Progenitor cell of endocrine pancreas (in vitro differentiated cells): Measurements from ENCODE around the gene ACTN1. TPM values are rescaled to one million over a fixed set of nuclear protein-coding genes. Genes with fewer than 3 reads are reported as not detected.
"Not testable (repeated sequence)": the region's sequence is repeated elsewhere in the genome, so short reads cannot be mapped to it uniquely, and the experiment has no call there.

Source experiments
- DNase-seq: peaks from one replicate; pipeline ENCODE4 v3.0.0; 2021; ENCODE audit warnings: low spot score; ENCODE audit not compliant: unreplicated experiment
- H3K27ac Mint-ChIP-seq: 2 replicates; pipeline ENCODE4 v1.8.0; 2021; ENCODE audit warnings: mild to moderate bottlenecking, moderate library complexity, mixed read lengths
- H3K27me3 Mint-ChIP-seq: 2 replicates; pipeline ENCODE4 v1.8.0; 2021; ENCODE audit warnings: mixed read lengths
- H3K36me3 Mint-ChIP-seq: 2 replicates; pipeline ENCODE4 v1.8.0; 2022; ENCODE audit warnings: mixed read lengths; ENCODE audit not compliant: insufficient read depth
- H3K4me1 Mint-ChIP-seq: 2 replicates; pipeline ENCODE4 v1.8.0; 2021; ENCODE audit warnings: low read depth, mixed read lengths
- H3K4me3 Mint-ChIP-seq: 2 replicates; pipeline ENCODE4 v1.8.0; 2021; ENCODE audit warnings: low read depth, mild to moderate bottlenecking, moderate library complexity, mixed read lengths
- H3K9me3 Mint-ChIP-seq: 2 replicates; pipeline ENCODE4 v1.8.0; 2021; ENCODE audit warnings: low read depth, mixed read lengths
- long read RNA-seq: library from polyadenylated mRNA; unstranded; transcript quantifications from one replicate; pipeline ENCODE4 v2.0.0, GENCODE V29; 2020
- total RNA-seq: library from RNA; stranded (reverse); gene quantifications from 2 replicates; pipeline ENCODE4 v1.2.1, GENCODE V29; 2021
- TF ChIP-seq, protein P1 (sequence below): fragments of 200-600 bp; sonication (generic); IDR thresholded peaks from one replicate; pipeline ENCODE4 v1.5.0; 2021; ENCODE audit warnings: antibody characterized with exemption, mild to moderate bottlenecking; ENCODE audit not compliant: unreplicated experiment

Gene ACTN1
- total RNA-seq: 92.6 and 105 TPM in 2 replicates
- long read RNA-seq, full-length matches to known transcripts: 84 of 126 reads
- long read RNA-seq, partial matches to known transcripts: 29 of 126 reads
- long read RNA-seq, other reads (novel, unspliced or antisense): 13 of 126 reads

DNA sequence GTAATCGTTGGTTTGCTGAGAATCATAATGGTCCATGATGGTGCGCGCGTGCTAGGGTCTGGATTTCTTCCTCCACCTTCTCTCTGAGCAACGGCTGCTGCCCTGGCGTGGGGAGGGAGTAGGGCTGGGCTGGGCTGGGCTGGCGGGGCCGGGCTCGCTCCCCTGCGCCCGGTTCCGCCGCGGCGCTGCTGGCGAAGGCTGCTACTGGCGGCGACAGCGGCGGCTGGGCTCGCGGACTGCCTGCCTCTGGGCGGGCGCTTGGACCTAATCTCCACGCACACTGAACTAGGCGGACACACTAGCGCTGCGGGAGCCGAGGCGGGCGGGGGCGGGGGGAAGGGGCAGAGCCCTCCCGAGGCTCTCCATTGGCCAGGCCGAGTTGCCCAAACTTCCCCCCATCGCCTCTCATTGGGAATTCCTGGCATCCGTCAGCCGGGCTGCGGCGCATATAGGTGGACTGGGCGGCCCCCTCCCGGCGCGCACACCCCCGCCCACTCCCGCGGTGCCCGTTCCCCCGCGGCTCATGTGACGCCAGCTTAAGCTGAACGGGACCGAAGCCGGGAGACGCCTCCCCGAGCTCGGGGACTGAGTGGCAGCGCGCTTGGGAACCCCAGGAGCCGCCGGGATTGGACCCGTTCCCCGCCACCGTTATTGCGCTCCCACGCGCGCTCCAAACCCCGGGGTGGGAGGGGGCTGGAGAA lies at the start of gene ACTN1:
TSS of gene ACTN1 (minus strand) at position 282 of the 701 bp plus-strand sequence. CDS start at position 36, 246 bp downstream.
- TF ChIP-seq, protein P1, sequence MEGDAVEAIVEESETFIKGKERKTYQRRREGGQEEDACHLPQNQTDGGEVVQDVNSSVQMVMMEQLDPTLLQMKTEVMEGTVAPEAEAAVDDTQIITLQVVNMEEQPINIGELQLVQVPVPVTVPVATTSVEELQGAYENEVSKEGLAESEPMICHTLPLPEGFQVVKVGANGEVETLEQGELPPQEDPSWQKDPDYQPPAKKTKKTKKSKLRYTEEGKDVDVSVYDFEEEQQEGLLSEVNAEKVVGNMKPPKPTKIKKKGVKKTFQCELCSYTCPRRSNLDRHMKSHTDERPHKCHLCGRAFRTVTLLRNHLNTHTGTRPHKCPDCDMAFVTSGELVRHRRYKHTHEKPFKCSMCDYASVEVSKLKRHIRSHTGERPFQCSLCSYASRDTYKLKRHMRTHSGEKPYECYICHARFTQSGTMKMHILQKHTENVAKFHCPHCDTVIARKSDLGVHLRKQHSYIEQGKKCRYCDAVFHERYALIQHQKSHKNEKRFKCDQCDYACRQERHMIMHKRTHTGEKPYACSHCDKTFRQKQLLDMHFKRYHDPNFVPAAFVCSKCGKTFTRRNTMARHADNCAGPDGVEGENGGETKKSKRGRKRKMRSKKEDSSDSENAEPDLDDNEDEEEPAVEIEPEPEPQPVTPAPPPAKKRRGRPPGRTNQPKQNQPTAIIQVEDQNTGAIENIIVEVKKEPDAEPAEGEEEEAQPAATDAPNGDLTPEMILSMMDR: no peak
- H3K27me3 Mint-ChIP-seq: peaks cover 14% of the 10 kb centered on the region
- peak within 1 kb of the TSS; percentile 88 for H3K4me3 Mint-ChIP-seq
- peak within 1 kb of the TSS; percentile 97 for H3K27ac Mint-ChIP-seq
- H3K4me1 Mint-ChIP-seq: peaks cover 31% of the 10 kb centered on the region
- DNase-seq: peak; percentile 78
- H3K9me3 Mint-ChIP-seq: no peaks in the 10 kb centered on the region
- H3K36me3 Mint-ChIP-seq: peaks cover 3% of the 10 kb centered on the region

DNA sequence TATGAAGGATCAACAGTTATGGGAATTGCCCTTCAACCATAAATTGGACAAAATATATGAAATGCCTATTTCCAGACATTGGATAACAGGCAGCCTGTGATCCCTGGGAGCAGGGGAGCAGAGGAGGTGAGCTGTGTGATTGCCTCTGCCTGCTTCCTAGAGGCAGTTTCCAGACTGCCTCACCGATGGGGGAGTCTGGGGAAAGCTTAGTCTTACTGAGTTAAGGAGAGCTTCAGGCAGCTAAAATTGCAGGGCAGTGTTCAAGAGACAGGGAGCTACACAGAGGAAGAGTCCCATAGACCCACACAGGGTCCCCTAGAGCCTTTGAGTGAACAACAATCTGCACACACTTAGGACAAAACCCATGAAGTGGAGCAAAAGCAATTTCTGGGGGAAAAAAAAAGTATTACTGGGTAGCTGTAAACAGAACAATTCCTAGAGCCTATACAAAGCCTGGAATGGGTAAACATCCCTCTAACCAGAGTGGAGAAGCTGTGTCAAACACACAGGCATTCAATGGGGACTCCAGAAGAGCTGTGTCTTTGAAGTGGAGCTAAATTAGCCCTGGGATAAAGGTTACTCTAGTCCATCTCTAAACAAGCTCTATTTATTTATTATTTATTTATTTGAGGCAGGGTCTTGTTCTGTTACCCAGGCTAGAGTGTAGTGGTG lies 48.3 kb upstream of the ACTN1 start:
- Mint-ChIP-seq H3K4me3 (no peak overlapping the region), H3K27ac (no peak overlapping the region), H3K27me3 (no peaks in the 10 kb centered on the region), H3K4me1 (no peaks in the 10 kb centered on the region), H3K36me3 (no peaks in the 10 kb centered on the region), H3K9me3 (no peaks in the 10 kb centered on the region)
- no peak for DNase-seq
- TF ChIP-seq, protein P1: no peak

DNA sequence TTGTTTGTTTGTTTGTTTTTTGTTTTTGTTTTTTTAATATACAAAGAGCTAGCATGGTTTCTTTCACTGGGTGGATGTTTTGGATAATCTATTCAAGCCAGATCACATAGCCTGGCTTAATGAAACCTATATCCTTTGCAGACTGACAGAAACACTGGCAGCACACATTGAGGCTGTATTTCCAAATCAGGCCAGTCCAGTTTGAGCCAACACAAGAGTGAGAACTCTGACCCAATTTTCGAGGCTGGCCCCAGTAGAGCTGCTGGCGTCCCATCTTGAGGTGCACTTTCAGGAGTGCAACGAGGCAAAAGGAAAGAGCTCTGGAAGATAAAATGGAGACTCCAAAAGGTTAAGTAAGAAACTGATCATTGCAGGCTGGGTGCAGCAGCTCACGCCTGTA lies 43.9 kb upstream of the ACTN1 start:
- Mint-ChIP-seq H3K4me1 (no peaks in the 10 kb centered on the region), H3K27ac (no peak overlapping the region), H3K27me3 (no peaks in the 10 kb centered on the region), H3K36me3 (no peaks in the 10 kb centered on the region), H3K4me3 (no peak overlapping the region), H3K9me3 (no peaks in the 10 kb centered on the region)
- DNase-seq: no peak
- TF ChIP-seq, protein P1: no peak

DNA sequence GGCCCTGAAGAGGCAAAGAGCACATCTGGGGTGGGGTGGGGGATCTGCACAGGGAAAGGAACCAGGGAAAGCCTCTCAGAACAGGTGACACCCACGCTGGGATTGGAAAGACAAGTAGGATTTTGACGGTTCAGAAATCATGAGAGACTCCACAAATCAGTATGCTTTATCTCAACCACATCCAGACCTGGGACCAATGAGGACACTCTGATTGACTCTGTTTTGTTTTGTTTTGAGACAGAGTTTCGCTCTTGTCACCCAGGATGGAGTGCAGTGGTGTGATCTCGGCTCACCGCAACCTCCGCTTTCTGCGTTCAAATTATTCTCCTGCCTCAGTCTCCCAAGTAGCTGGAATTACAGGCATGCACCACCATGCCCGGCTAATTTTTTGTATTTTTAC lies 43.0 kb upstream of the ACTN1 start:
- H3K27ac Mint-ChIP-seq, H3K4me3 Mint-ChIP-seq, H3K9me3 Mint-ChIP-seq, DNase-seq, H3K4me1 Mint-ChIP-seq, H3K27me3 Mint-ChIP-seq, H3K36me3 Mint-ChIP-seq: not testable (repeated sequence)

DNA sequence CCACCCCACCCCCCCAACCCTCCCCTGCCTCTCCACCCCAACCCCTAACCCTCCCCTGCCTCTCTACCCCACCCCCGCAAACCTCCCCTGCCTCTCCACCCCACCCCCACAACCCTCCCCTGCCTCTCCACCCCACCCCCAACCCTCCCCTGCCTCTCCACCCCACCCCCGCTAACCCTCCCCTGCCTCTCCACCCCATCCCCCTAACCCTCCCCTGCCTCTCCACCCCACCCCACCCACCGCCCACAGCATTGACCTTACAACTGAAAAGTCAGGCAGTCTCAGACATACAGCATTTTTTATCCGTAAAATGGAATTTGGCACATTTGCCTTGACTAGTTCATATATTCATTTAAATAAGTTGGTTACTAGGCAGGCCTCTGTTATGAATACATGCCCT lies 38.6 kb upstream of the ACTN1 start:
- no peak for DNase-seq
- Mint-ChIP-seq H3K27me3 (no peaks in the 10 kb centered on the region), H3K36me3 (no peaks in the 10 kb centered on the region), H3K4me3 (no peak overlapping the region), H3K4me1 (peaks cover 5% of the 10 kb centered on the region), H3K27ac (no peak overlapping the region), H3K9me3 (no peaks in the 10 kb centered on the region)
- TF ChIP-seq, protein P1: no peak
